BLaER1 (cell line): ENCODE data around the gene LRCH3.
"Not testable (repeated sequence)": the region's sequence is repeated elsewhere in the genome, so short reads cannot be mapped to it uniquely, and the experiment has no call there.

Source experiments
- H3K27ac ChIP-seq: shearing (Covaris generic); formaldehyde crosslinking; 2 replicates; pipeline ENCODE4 v1.8.1; 2022
- H3K27me3 ChIP-seq: shearing (Covaris generic); formaldehyde crosslinking; 2 replicates; pipeline ENCODE4 v1.8.1; 2022
- H3K36me3 ChIP-seq: shearing (Covaris generic); formaldehyde crosslinking; 2 replicates; pipeline ENCODE4 v1.8.1; 2022
- H3K4me1 ChIP-seq: shearing (Covaris generic); formaldehyde crosslinking; 2 replicates; pipeline ENCODE4 v1.8.1; 2022
- H3K4me2 ChIP-seq: shearing (Covaris generic); formaldehyde crosslinking; 2 replicates; pipeline ENCODE4 v1.8.1; 2022
- H3K4me3 ChIP-seq: shearing (Covaris generic); formaldehyde crosslinking; 2 replicates; pipeline ENCODE4 v1.8.1; 2022
- H3K9ac ChIP-seq: shearing (Covaris generic); formaldehyde crosslinking; 2 replicates; pipeline ENCODE4 v1.8.1; 2022
- H3K9me3 ChIP-seq: shearing (Covaris generic); formaldehyde crosslinking; 2 replicates; pipeline ENCODE4 v1.8.1; 2022
- H4K20me1 ChIP-seq: shearing (Covaris generic); formaldehyde crosslinking; 2 replicates; pipeline ENCODE4 v1.8.1; 2022
- Cebpa-rat ChIP-seq: shearing (Covaris generic); IDR thresholded peaks from 2 replicates; pipeline ENCODE4 v1.8.1; 2022

The LRCH3 gene

DNA sequence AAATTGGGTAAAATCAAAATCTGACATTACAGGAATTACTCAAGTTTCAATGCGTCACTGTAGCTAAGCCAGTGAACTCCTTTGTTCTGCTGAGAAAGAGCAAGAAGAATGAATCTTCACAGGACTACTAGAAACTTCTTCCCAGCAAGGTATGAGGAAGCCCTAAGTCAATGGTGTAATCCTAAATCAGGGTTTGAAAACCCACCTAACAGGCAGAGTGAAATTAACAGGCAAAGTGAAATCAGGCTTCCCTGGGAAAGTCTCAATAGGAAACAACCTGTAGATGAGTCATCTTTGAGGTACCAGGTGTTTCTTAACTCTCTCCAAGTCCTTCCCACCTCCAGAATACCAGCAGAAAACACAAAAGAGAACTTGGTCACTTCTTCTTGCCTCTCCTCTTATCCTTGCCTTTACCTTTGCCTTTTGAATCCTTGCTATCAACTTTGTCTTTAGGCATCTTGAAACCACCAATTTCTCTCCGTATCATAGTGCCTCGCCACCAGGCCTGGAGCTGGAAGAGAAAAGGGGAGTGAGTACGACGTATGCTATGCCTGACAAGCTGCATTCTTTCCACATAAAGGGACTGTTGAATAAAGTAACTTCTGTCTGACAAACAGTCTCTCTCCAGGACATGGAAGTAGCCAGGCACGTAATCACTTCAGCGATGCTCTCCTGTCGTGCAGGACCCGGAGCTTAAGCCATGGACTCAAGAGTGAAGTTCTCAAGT, 98.3 kb downstream of the LRCH3 start:
- Histone ChIP-seq H3K27ac (no peak overlapping the region), H3K9ac (no peak overlapping the region), H3K4me3 (no peak overlapping the region), H3K4me2 (no peak overlapping the region), H4K20me1 (no peaks in the 10 kb centered on the region), H3K27me3 (no peaks in the 10 kb centered on the region), H3K9me3 (no peaks in the 10 kb centered on the region), H3K4me1 (peaks cover 8% of the 10 kb centered on the region), H3K36me3 (peaks cover 16% of the 10 kb centered on the region)
- no peak for TF ChIP-seq Cebpa-rat

DNA sequence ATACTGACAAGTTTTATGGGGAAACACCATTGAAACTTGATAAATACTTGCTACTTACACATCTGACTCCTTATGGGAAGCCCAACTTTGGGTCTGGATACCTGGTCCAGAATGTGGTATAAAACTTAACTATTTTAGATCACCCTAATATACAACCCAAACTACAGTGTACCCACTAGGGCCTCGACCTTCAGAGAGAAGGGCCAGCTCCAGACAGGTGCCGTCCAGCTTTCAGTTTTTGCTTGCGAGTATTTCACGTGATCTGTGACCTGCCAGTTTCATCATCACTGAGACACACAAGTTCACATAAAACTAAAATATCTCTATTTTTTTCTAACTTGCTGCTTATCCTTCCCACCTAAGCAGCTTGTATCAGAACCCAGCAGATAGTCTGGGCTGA, 99.6 kb downstream of the LRCH3 start:
- no peak for TF ChIP-seq Cebpa-rat
- H3K4me1 ChIP-seq, result peaks cover 8% of the 10 kb centered on the region
- no peak overlapping the region for H3K9ac ChIP-seq
- peaks cover 5% of the 10 kb centered on the region for H3K36me3 ChIP-seq
- H3K4me3 ChIP-seq, result no peak overlapping the region
- H4K20me1 ChIP-seq, result no peaks in the 10 kb centered on the region
- H3K4me2 ChIP-seq, result no peak overlapping the region
- no peak overlapping the region for H3K27ac ChIP-seq
- no peaks in the 10 kb centered on the region for H3K27me3 ChIP-seq
- H3K9me3 ChIP-seq, result no peaks in the 10 kb centered on the region

DNA sequence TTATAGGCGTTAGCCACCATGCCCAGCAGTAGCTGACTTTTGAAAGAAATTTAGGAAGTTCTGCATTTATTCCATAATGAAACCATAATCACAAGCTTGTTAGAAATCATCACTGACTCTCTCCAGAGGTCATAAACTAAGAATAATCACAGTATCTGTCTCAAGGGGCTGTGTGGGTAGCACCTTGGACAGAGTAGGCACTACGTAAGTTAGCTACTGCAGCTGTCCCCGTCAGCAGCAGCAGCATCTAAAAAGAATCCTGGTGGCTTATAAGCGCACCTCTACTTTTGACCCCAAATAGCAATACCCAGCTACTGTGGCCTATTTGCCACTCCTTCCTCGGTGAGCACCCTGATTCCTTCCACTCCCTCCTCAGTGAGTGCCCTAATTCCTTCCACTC, 101.1 kb downstream of the LRCH3 start:
- H4K20me1 ChIP-seq, result no peaks in the 10 kb centered on the region
- H3K9ac ChIP-seq, result no peak overlapping the region
- H3K27ac ChIP-seq, result no peak overlapping the region
- peak overlapping the region; percentile 25 for H3K4me2 ChIP-seq
- no peaks in the 10 kb centered on the region for H3K27me3 ChIP-seq
- H3K9me3 ChIP-seq, result no peaks in the 10 kb centered on the region
- H3K4me3 ChIP-seq, result no peak overlapping the region
- TF ChIP-seq Cebpa-rat, result no peak
- H3K4me1 ChIP-seq, result peaks cover 8% of the 10 kb centered on the region
- no peaks in the 10 kb centered on the region; the same call in 1 of the 2 replicates for H3K36me3 ChIP-seq

DNA sequence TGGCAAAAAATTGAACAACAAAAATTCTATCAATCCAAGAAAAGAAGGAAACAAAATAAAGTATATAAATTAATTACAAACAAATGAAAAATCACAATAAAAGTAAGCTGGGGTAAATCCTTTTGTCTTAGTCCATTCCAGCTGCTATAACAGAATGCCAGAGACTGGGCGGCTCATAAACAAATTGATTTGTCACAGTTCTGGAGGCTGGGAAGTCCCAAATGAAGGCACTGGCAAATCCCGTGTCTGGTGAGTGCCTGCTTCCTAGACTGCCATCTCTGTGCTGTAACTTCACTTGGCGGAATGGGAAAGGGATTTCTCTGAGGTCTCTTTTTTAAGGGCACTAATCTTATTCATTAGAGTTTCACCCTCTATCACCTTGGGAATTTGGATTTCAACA, 105.4 kb downstream of the LRCH3 start:
- Histone ChIP-seq H4K20me1 (no peaks in the 10 kb centered on the region), H3K4me3 (no peak overlapping the region), H3K4me2 (no peak overlapping the region), H3K36me3 (no peaks in the 10 kb centered on the region), H3K27me3 (no peaks in the 10 kb centered on the region), H3K4me1 (peaks cover 8% of the 10 kb centered on the region), H3K9ac (no peak overlapping the region), H3K9me3 (no peaks in the 10 kb centered on the region), H3K27ac (no peak overlapping the region)
- no peak for TF ChIP-seq Cebpa-rat

DNA sequence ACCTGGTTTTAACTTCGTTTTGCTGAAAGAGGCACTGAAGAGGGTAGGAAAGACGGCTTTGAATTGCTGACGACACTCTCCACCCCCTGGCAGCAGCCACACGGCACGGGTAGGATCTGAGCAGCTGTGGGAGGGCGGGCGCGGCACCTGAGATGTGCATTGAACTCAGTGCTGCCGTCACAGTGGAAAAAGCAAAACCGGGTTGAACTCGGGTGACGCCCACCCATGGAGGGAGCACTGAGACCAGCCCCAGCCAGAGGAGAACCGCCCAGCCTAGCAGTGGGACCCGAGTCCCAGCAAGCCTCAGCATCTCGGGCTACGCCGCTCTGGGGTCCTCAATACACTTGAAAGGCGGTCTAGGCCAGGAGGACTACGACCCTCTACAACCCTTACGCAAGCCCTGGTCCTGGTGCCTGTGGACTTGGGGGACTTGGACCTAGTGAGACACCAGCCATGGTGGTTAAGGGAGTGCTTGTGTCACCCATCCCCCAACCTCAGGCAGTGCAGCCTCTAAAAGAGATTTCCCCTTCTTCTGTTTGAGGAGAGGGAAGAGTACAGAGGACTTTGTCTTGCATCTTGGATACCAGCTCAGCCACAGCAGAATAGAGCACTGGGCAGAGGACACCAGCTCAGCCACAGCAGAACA, 108.9 kb downstream of the LRCH3 start:
- Histone ChIP-seq H3K4me1 (no peaks in the 10 kb centered on the region), H4K20me1 (no peaks in the 10 kb centered on the region), H3K36me3 (no peaks in the 10 kb centered on the region), H3K27me3 (no peaks in the 10 kb centered on the region), H3K27ac (no peak overlapping the region), H3K4me3 (no peak overlapping the region), H3K9ac (no peak overlapping the region), H3K4me2 (no peak overlapping the region), H3K9me3 (0 out of 2 replicates have a peak, but pooled peaks cover 5% of the 10 kb centered on the region)
- no peak for TF ChIP-seq Cebpa-rat

DNA sequence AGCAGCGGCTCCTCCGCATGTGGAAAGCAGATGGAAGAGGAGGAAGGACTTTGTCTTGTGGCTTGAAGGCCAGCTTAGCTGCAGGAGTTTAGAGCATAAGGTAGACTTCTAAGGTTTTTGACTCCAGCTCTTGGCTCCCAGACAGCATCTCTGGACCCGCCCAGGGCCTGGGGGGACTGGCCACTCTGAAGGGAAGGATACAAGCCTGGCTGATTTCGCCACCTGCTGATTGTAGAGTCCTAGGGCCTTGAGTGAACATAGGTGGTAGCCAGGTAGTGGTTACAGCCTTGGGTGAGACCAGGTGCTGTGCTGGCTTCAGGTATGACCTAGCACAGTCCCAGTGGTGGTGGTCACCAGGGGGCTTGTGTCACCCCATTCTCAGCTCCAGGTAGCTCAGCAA, 110.6 kb downstream of the LRCH3 start:
- no peak overlapping the region for H3K27ac ChIP-seq
- H3K9me3 ChIP-seq, result 0 out of 2 replicates have a peak, but pooled peaks cover 5% of the 10 kb centered on the region
- H4K20me1 ChIP-seq, result no peaks in the 10 kb centered on the region
- no peak overlapping the region for H3K4me2 ChIP-seq
- TF ChIP-seq Cebpa-rat, result no peak
- H3K9ac ChIP-seq, result no peak overlapping the region
- H3K4me1 ChIP-seq, result no peaks in the 10 kb centered on the region
- no peak overlapping the region for H3K4me3 ChIP-seq
- no peaks in the 10 kb centered on the region for H3K27me3 ChIP-seq
- no peaks in the 10 kb centered on the region for H3K36me3 ChIP-seq

DNA sequence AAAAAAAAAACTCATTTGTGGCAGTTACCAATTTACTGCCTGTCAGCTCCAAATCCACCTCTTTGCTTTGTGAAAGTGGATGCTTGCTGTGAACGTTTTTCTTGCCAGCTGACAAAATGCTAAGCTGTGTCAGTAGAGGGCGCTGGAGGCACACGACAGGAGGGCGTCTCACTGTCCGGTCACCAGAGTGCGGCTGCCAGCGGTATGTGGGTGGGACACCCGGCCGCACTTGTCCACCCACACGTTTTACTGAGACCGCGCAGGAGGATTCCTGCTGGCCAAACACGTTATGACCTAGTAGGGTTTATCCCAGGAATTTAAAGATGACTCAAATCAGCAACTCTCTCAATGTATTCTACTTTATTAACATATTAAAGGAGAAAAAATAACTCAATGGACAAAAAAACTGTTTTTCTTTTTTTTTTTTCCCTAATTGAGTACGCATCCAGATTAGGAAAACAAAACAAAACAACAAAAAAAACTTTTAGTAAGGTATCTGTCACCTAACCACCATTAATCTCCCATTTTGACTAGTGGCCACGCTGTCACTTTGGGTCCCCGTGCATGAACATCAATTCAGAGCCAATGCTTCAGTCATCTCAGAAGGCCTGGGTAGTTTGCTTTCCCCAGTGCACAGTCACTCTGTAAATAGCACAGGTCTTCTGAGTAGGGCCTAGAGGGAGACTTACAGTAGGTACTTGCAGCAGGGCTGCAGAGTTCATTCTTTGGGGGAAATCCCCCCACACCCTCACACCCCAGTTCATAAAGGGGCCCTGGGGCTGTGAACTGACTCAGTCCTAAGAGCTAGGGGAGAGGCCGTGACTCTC, 115.2 kb downstream of the LRCH3 start:
- no peak overlapping the region for H3K27ac ChIP-seq
- H3K36me3 ChIP-seq, result no peaks in the 10 kb centered on the region
- H3K4me1 ChIP-seq, result no peaks in the 10 kb centered on the region
- H3K9ac ChIP-seq, result no peak overlapping the region
- no peak overlapping the region for H3K4me3 ChIP-seq
- 0 out of 2 replicates have a peak, but pooled peaks cover 5% of the 10 kb centered on the region for H3K9me3 ChIP-seq
- H3K4me2 ChIP-seq, result no peak overlapping the region
- no peaks in the 10 kb centered on the region for H3K27me3 ChIP-seq
- H4K20me1 ChIP-seq, result no peaks in the 10 kb centered on the region
- no peak for TF ChIP-seq Cebpa-rat

DNA sequence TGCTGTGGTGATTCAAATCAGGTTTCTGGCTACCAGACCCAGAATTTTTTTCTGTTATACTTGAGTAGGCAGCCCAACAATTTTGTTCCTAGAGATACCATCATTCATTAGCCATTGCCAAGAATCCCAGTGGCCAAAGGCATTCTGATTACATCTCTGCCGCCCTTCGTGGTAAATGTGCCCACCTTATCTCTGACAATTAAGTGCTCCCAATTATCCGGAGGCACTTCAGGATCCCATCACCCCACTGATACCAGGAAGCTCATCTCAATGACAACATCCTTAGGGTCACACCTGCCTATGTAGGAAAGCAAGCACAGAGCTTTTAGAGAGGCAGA, 115.8 kb downstream of the LRCH3 start:
- Histone ChIP-seq H3K27ac (no peak overlapping the region), H3K9me3 (0 out of 2 replicates have a peak, but pooled peaks cover 5% of the 10 kb centered on the region), H3K27me3 (no peaks in the 10 kb centered on the region), H3K4me1 (no peaks in the 10 kb centered on the region), H3K9ac (no peak overlapping the region), H3K4me3 (no peak overlapping the region), H4K20me1 (no peaks in the 10 kb centered on the region), H3K4me2 (no peak overlapping the region), H3K36me3 (no peaks in the 10 kb centered on the region)
- no peak for TF ChIP-seq Cebpa-rat

DNA sequence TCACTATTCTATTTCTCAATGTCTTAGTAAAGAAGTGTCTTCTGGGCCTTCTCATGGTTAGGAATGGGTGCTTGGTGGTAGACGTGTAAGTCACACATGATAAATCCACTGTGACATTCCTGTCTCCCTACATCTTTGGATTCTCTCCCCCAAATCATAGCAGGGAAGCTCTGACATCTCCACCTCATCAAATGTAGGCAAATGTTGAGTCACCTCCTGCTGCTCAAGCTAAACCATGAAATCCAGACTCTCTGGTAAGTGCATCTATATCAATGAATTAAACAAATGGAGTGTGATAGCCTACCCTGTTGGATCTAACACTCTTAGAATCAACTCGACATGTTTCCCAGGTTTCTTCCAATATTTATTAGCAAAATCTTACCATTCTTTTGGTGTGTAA, 116.1 kb downstream of the LRCH3 start:
- no peak for TF ChIP-seq Cebpa-rat
- Histone ChIP-seq H4K20me1 (no peaks in the 10 kb centered on the region), H3K4me2 (no peak overlapping the region)

DNA sequence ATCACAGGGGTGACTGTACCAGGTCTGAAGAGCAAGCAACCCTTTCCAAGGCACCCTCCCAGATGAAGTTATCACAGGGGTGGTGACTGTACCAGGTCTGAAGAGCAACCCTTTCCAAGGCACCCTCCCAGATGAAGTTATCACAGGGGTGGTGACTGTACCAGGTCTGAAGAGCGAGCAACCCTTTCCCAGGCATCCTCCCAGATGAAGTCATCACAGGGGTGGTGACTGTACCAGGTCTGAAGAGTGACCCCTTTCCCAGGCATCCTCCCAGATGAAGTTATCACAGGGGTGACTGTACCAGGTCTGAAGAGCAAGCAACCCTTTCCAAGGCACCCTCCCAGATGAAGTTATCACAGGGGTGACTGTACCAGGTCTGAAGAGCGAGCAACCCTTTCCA, 117.5 kb downstream of the LRCH3 start:
- not testable (repeated sequence) for H3K4me2 ChIP-seq, H4K20me1 ChIP-seq, H3K4me1 ChIP-seq, H3K9me3 ChIP-seq, H3K27me3 ChIP-seq, H3K27ac ChIP-seq, H3K4me3 ChIP-seq, H3K9ac ChIP-seq, H3K36me3 ChIP-seq

More for the DNA sequence above, 116.1 kb downstream of the LRCH3 start:
- no peak overlapping the region for H3K27ac ChIP-seq
- H3K9me3 ChIP-seq, result 0 out of 2 replicates have a peak, but pooled peaks cover 5% of the 10 kb centered on the region
- no peaks in the 10 kb centered on the region for H3K36me3 ChIP-seq
- H3K4me3 ChIP-seq, result no peak overlapping the region
- H3K9ac ChIP-seq, result no peak overlapping the region
- H3K4me1 ChIP-seq, result no peaks in the 10 kb centered on the region
- no peaks in the 10 kb centered on the region for H3K27me3 ChIP-seq
